Muscle layer of colon (tissue), 2 donors: ENCODE measurements around the gene YWHAQ.
"Not testable (repeated sequence)": the region's sequence is repeated elsewhere in the genome, so short reads cannot be mapped to it uniquely, and the experiment has no call there.

Source experiments
- H3K27ac ChIP-seq: one replicate; pipeline ENCODE4 v1.7.0; 2013; ENCODE audit warnings: low read depth, mild to moderate bottlenecking, low read length, moderate library complexity
- H3K27me3 ChIP-seq, 2 donors: one replicate each; pipeline ENCODE4 v1.7.0; 2013; ENCODE audit warnings: low read length in 2 of 2, mild to moderate bottlenecking in 2 of 2; ENCODE audit not compliant: insufficient read depth in 2 of 2, control insufficient read depth in 1 of 2
- H3K36me3 ChIP-seq: one replicate; pipeline ENCODE4 v1.7.0; 2013; ENCODE audit warnings: mild to moderate bottlenecking, low read length; ENCODE audit not compliant: insufficient read depth
- H3K4me1 ChIP-seq: one replicate; pipeline ENCODE4 v1.7.0; 2013; ENCODE audit warnings: mild to moderate bottlenecking, low read length; ENCODE audit not compliant: insufficient read depth
- H3K4me3 ChIP-seq, 2 donors: one replicate each; pipeline ENCODE4 v1.7.0; 2013; ENCODE audit warnings: low read length in 2 of 2, low read depth in 1 of 2, mild to moderate bottlenecking in 1 of 2, moderate library complexity in 1 of 2
- H3K9ac ChIP-seq: one replicate; pipeline ENCODE4 v1.7.0; 2013; ENCODE audit warnings: low read length
- H3K9me3 ChIP-seq: one replicate; pipeline ENCODE4 v1.7.0; 2013; ENCODE audit warnings: mild to moderate bottlenecking, low read length
- donor health status: abdominal sarcoma.
- donor health status: Adenocarcinoma of cecum.

YWHAQ gene

GRCh38 chr2:9601397-9601796 lies 29.4 kb downstream of the YWHAQ start:
- H3K36me3 ChIP-seq: peaks cover 3% of the 10 kb centered on the region
- H3K4me1 ChIP-seq: no peaks in the 10 kb centered on the region
- H3K9me3 ChIP-seq: no peaks in the 10 kb centered on the region
- H3K27me3 ChIP-seq: no peaks in the 10 kb centered on the region
- no peak overlapping the region for H3K27ac ChIP-seq
- H3K9ac ChIP-seq: no peak overlapping the region
- no peak overlapping the region for H3K4me3 ChIP-seq

- H3K9me3 ChIP-seq: no peaks in the 10 kb centered on the region
- H3K9ac ChIP-seq: no peak overlapping the region
- peaks cover 13% of the 10 kb centered on the region for H3K4me1 ChIP-seq
- peaks cover 3% of the 10 kb centered on the region for H3K36me3 ChIP-seq
- no peaks in the 10 kb centered on the region for H3K27me3 ChIP-seq
- H3K4me3 ChIP-seq: no peak overlapping the region
- H3K27ac ChIP-seq: no peak overlapping the region
These were observed 31.4 kb downstream of the YWHAQ start for GRCh38 chr2:9599430-9599829.

- Histone ChIP-seq H3K27ac (no peak overlapping the region), H3K4me1 (peaks cover 19% of the 10 kb centered on the region), H3K4me3 (no peak overlapping the region), H3K36me3 (peaks cover 3% of the 10 kb centered on the region), H3K9me3 (no peaks in the 10 kb centered on the region), H3K27me3 (no peaks in the 10 kb centered on the region), H3K9ac (no peak overlapping the region)
These were observed 34.0 kb downstream of the YWHAQ start for GRCh38 chr2:9596621-9597311.

GRCh38 chr2:9595746-9596145 lies 35.1 kb downstream of the YWHAQ start:
- Histone ChIP-seq H3K4me1 (peaks cover 19% of the 10 kb centered on the region), H3K9ac (no peak overlapping the region), H3K27me3 (no peaks in the 10 kb centered on the region), H3K4me3 (no peak overlapping the region), H3K9me3 (no peaks in the 10 kb centered on the region), H3K36me3 (peaks cover 13% of the 10 kb centered on the region), H3K27ac (no peak overlapping the region)

GRCh38 chr2:9595256-9595655 lies 35.5 kb downstream of the YWHAQ start:
- not testable (repeated sequence) for H3K9ac ChIP-seq, H3K9me3 ChIP-seq, H3K27me3 ChIP-seq, H3K27ac ChIP-seq, H3K4me3 ChIP-seq
- Histone ChIP-seq H3K4me1 (peaks cover 19% of the 10 kb centered on the region), H3K36me3 (peaks cover 17% of the 10 kb centered on the region)

- Histone ChIP-seq H3K9ac (no peak overlapping the region), H3K36me3 (peaks cover 14% of the 10 kb centered on the region), H3K4me1 (peaks cover 19% of the 10 kb centered on the region), H3K27me3 (no peaks in the 10 kb centered on the region), H3K4me3 (no peak overlapping the region), H3K9me3 (no peaks in the 10 kb centered on the region), H3K27ac (no peak overlapping the region)
These were observed 36.3 kb downstream of the YWHAQ start for GRCh38 chr2:9594366-9595054.

GRCh38 chr2:9593925-9594324 lies 36.9 kb downstream of the YWHAQ start:
- H3K27me3 ChIP-seq: no peaks in the 10 kb centered on the region
- H3K27ac ChIP-seq: no peak overlapping the region
- H3K36me3 ChIP-seq: peaks cover 14% of the 10 kb centered on the region
- H3K4me1 ChIP-seq: peaks cover 19% of the 10 kb centered on the region
- H3K4me3 ChIP-seq: no peak overlapping the region
- H3K9ac ChIP-seq: no peak overlapping the region
- no peaks in the 10 kb centered on the region for H3K9me3 ChIP-seq

GRCh38 chr2:9592699-9593098 lies 38.1 kb downstream of the YWHAQ start:
- Histone ChIP-seq H3K4me3 (no peak overlapping the region), H3K36me3 (peaks cover 14% of the 10 kb centered on the region), H3K9ac (no peak overlapping the region), H3K4me1 (peaks cover 19% of the 10 kb centered on the region), H3K9me3 (no peaks in the 10 kb centered on the region), H3K27me3 (no peaks in the 10 kb centered on the region), H3K27ac (no peak overlapping the region)

- Histone ChIP-seq H3K9ac (no peak overlapping the region), H3K36me3 (peaks cover 14% of the 10 kb centered on the region), H3K4me3 (no peak overlapping the region), H3K4me1 (peaks cover 17% of the 10 kb centered on the region), H3K9me3 (no peaks in the 10 kb centered on the region), H3K27me3 (no peaks in the 10 kb centered on the region), H3K27ac (no peak overlapping the region)
These were observed 40.2 kb downstream of the YWHAQ start for GRCh38 chr2:9590641-9591040.

GRCh38 chr2:9586465-9586864 lies 44.3 kb downstream of the YWHAQ start:
- peaks cover 17% of the 10 kb centered on the region for H3K36me3 ChIP-seq
- no peak overlapping the region for H3K27ac ChIP-seq
- no peaks in the 10 kb centered on the region for H3K27me3 ChIP-seq
- no peak overlapping the region for H3K9ac ChIP-seq
- no peaks in the 10 kb centered on the region for H3K9me3 ChIP-seq
- peaks cover 3% of the 10 kb centered on the region for H3K4me1 ChIP-seq
- no peak overlapping the region for H3K4me3 ChIP-seq

GRCh38 chr2:9585486-9585885 lies 45.3 kb downstream of the YWHAQ start:
- H3K36me3 ChIP-seq: peaks cover 7% of the 10 kb centered on the region

GRCh38 chr2:9584902-9585301 lies 45.9 kb downstream of the YWHAQ start:
- H3K4me1 ChIP-seq, H3K27ac ChIP-seq, H3K4me3 ChIP-seq, H3K9ac ChIP-seq, H3K9me3 ChIP-seq, H3K36me3 ChIP-seq, H3K27me3 ChIP-seq: not testable (repeated sequence)

More at GRCh38 chr2:9585486-9585885, 45.3 kb downstream of the YWHAQ start:
- H3K27me3 ChIP-seq: no peaks in the 10 kb centered on the region
- H3K4me1 ChIP-seq: peaks cover 3% of the 10 kb centered on the region
- H3K4me3 ChIP-seq: no peak overlapping the region
- H3K27ac ChIP-seq: no peak overlapping the region
- H3K9me3 ChIP-seq: no peaks in the 10 kb centered on the region
- no peak overlapping the region for H3K9ac ChIP-seq
